Activated CD4-positive, alpha-beta T cell treated with anti-CD3 and anti-CD28 coated beads, Interleukin-2, amount 50 U/mL, for 24 hours (primary cell): ENCODE measurements around the gene TNFAIP3.

ENCODE experiments used
- DNase-seq, 2 donors: peaks; one replicate each; pipeline ENCODE4 v3.0.0-alpha.2; 2020; ENCODE audit warnings: low read depth in 1 of 2, low spot score in 1 of 2

TNFAIP3 gene

DNA sequence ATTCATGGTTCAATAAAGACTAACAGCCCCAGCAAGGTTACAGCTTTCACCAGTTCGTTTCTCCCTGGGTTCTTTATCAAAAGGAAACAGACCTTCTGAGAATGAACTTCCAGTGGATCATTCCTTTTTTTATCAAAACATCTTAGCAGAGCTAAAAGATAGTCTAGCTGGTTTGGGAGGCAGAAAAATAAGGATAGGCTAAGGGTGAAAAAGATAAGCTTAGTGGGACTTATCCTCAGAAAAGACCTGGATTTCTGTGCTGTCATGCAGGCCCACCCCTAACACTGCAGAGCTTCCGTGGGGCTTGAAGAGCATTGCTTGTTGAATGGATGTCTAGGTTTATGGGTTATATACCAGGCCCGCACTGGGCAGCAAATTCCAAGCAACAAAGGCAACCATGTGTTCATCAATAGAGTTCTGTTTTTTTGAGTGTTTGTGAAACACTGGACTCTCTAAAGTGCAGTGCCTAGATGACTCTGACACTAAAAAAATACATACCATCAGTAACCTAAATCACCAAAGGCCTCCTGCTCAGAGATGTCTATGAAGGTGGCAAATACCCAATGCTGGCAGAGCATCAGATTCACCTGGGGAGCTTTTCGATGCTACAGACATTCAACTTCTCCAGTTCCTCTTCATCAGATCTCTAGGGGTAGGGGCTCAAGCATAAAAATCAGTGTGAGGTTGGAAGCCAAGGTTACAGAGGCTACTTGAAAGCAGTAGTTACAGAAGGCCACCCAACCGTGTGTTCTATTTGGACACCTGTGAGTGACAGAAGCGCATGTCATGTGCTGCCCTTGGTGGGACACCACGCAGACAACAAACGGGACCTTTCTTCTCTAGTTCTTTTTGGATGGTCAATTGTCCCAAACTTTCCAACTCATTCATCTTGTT, 53.0 kb downstream of the TNFAIP3 start:
- DNase-seq, result no peak

GRCh38 chr6:137921823-137922222, 54.8 kb downstream of the TNFAIP3 start:
- no peak for DNase-seq

- DNase-seq, result no peak
Measured at GRCh38 chr6:137923866-137924653, 57.0 kb downstream of the TNFAIP3 start.

DNA sequence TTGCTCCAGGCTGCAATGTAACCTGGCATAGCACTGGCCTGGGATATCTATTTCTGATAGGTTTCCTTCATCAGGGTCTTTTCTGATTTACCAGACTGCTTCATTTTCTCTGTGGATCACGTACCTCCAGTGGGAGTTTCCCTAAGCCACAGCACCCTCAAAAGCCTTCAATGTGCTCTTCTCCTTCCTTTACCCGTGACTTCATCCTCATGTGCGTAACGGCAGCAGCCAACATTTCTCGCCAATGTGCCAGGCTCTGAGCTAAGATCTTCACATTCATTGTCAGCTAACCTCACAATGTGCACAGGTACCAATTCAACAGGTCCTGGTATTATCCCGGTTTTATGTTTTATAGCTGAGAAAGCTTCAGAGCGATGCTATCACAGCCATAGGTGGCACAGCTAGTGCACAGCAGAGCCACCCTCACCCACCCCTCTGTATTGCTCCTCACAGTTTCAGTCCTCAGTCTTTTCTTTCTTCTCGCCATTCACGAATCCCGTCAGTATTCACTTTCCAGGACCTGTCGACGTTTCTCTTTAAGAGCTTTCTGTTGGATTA, 58.2 kb downstream of the TNFAIP3 start:
- no peak for DNase-seq

DNA sequence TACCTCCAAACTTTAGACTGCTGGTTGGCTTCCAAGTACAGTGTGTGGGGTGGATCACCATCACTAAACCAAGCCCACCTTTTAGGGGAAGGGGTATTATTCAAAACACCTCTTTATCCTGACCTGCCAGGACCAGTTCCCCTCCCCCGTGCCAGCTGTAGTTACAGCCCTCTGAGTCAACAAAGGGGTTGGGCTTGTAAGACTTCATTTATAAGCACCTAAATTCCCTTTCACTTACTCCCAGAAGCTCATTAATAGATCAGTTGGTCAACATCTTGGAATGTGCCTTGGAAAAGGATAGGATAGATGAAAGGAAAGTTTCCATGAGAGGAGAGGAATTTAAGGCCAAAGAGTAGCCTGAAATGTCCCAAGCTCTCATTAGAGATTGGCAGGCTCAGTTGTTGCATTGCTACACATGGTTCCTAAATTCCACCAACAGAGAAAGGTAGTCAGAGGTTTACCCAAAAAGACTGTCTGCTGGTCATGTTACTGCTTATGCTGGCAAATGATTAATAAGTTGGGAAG, 59.2 kb downstream of the TNFAIP3 start:
- no peak for DNase-seq

DNA sequence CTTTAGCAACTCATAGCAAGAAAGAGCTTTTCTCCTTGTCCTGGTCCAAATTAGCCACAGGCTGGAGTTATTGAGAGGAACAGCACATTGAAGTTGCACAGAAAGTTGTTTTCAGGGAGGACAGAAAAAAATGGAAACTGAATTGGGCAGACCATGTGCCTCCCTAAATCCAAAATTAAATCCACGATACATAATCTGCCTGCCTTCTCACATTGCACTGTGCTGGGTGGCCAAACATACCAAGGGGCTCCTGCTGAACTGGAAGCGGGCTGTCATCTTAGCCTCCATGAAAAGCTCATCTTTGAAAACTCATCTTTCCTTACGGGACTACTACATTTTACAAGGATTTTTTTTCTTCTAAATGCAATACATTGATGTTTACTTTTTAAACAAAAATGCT, 59.9 kb downstream of the TNFAIP3 start:
- DNase-seq, result no peak

GRCh38 chr6:137927777-137928218, 60.7 kb downstream of the TNFAIP3 start:
- DNase-seq, result peak; percentile 41 to 82

DNA sequence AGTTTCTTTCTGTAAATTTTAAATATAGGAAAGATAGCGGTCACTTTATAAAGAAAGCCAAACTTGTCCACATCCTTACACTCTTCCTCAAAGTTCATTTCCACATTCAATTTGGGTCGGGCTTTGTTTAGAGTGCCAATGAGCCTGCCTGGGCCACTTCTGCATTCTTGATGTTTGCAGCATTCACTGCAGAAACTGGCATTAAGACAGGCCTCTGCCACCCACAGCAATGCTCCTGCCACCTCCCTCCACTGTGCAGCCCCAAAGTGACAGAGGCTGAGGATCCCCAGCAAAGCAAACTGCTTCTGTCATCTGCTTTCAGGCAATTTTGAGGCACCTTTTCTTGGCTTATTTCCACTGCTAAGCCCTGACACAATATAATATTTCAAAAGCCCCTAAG, 61.2 kb downstream of the TNFAIP3 start:
- DNase-seq, result no peak

DNA sequence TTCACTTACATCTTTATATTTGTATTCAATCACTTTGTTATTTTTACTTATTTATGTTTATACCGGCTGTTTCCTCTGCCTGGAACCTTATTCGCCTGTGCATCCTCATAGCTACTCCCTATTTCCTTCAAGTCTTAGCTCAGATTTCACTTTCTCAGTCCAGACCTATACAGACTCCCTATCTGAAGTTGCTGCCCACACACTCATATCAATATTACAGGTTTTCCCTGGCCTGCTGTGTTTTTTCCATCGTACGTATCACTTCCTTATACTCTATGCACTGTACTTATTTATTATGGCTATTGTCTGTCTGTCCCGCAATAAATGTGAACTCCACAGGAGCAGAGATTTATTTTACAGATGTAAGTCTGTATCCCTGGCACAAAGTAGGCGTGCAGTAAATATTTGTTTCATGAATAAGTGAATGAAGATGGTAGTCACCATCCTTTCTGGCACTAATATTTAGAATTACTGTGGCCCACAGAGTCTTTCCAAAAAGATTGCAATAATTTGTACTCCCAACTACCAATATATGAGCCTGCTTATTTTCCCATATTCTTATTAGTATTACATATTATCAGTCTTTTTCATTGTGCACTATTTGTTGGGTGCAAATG, 64.9 kb downstream of the TNFAIP3 start:
- DNase-seq, result no peak
